Endodermal cell (in vitro differentiated cells): Measurements from ENCODE around the gene CT45A7. TPM values are rescaled to one million over a fixed set of nuclear protein-coding genes. Genes with fewer than 3 reads are reported as not detected.
"Not testable (repeated sequence)": the region's sequence is repeated elsewhere in the genome, so short reads cannot be mapped to it uniquely, and the experiment has no call there.

Source experiments
- DNase-seq: peaks from one replicate; pipeline ENCODE4 v3.0.0-alpha.2; 2017
- H3K27ac ChIP-seq: 2 replicates; pipeline ENCODE4 v1.5.1; 2013; ENCODE audit warnings: mild to moderate bottlenecking, low read depth, low read length, moderate library complexity
- H3K27me3 ChIP-seq: 2 replicates; pipeline ENCODE4 v1.6.1; 2013; ENCODE audit warnings: mild to moderate bottlenecking, low read length, moderate library complexity; ENCODE audit not compliant: insufficient read depth, control insufficient read depth, poor library complexity, severe bottlenecking
- H3K36me3 ChIP-seq: 2 replicates; pipeline ENCODE4 v1.7.0; 2013; ENCODE audit warnings: mild to moderate bottlenecking, low read length, moderate library complexity; ENCODE audit not compliant: control insufficient read depth, insufficient read depth
- H3K4me1 ChIP-seq: one replicate; pipeline ENCODE4 v1.7.0; 2013; ENCODE audit warnings: low read length; ENCODE audit not compliant: control insufficient read depth, insufficient read depth
- H3K4me3 ChIP-seq: 2 replicates; pipeline ENCODE4 v1.5.1; 2013; ENCODE audit warnings: mild to moderate bottlenecking, low read length, moderate library complexity
- H3K9ac ChIP-seq: 2 replicates; pipeline ENCODE4 v1.6.1; 2013; ENCODE audit warnings: mild to moderate bottlenecking, low read length, moderate library complexity; ENCODE audit not compliant: poor library complexity, severe bottlenecking; ENCODE audit errors: extremely low read depth
- H3K9me3 ChIP-seq: 2 replicates; pipeline ENCODE4 v1.6.1; 2013; ENCODE audit warnings: mild to moderate bottlenecking, low read length, moderate library complexity; ENCODE audit not compliant: control insufficient read depth
- H3K27ac Mint-ChIP-seq: 2 replicates; pipeline ENCODE4 v1.8.0; 2020; ENCODE audit warnings: mixed read lengths
- H3K27me3 Mint-ChIP-seq: 2 replicates; pipeline ENCODE4 v1.8.0; 2021; ENCODE audit warnings: mild to moderate bottlenecking, mixed read lengths; ENCODE audit not compliant: insufficient read depth
- H3K36me3 Mint-ChIP-seq: 2 replicates; pipeline ENCODE4 v1.8.0; 2020; ENCODE audit warnings: low read depth, mixed read lengths
- H3K4me1 Mint-ChIP-seq: 2 replicates; pipeline ENCODE4 v1.8.0; 2020; ENCODE audit warnings: mixed read lengths
- H3K4me3 Mint-ChIP-seq: 2 replicates; pipeline ENCODE4 v1.8.0; 2020; ENCODE audit warnings: mild to moderate bottlenecking, moderate library complexity, mixed read lengths
- H3K9me3 Mint-ChIP-seq: 2 replicates; pipeline ENCODE4 v1.8.0; 2020; ENCODE audit warnings: mild to moderate bottlenecking, mixed read lengths
- WGBS, 2 experiments: methylation state at CpG; one replicate each; pipeline versions ENCODE4 v1.1.5 to v1.1.7; 2013; ENCODE audit warnings: missing lambda C conversion rate in 2 of 2, mixed read lengths in 1 of 2; ENCODE audit not compliant: insufficient coverage in 1 of 2, insufficient read length in 1 of 2; 5-methylcytosine and 5-hydroxymethylcytosine counted together
- long read RNA-seq, 4 experiments: library from polyadenylated mRNA in 2 of 4; library from RNA in 1 of 4; library from capped mRNA in 1 of 4; stranded (forward) in 3 of 4; unstranded in 1 of 4; transcript quantifications; one replicate each; pipeline ENCODE4 v2.0.0, GENCODE V29; 2020 to 2021; ENCODE audit warnings: inconsistent platforms in 1 of 4
- polyA plus RNA-seq, 2 experiments: library from polyadenylated mRNA; stranded (reverse); fragments of 50-300 nt; gene quantifications; one replicate each; pipeline ENCODE4 v1.2.3, GENCODE V29; 2013
- total RNA-seq, 2 donors: library from RNA; stranded (reverse); fragmentation: NEBNext Ultra II Directional in 1 of 2; extraction: Animal tissue kit (Norgen Biotek cat#: 25700) in 1 of 2; gene quantifications; 2 replicates in 1 of 2; 3 replicates in 1 of 2; pipeline ENCODE4 v1.2.1, GENCODE V29; 2021

CT45A7 gene
- not detected for total RNA-seq
- polyA plus RNA-seq (2013, experiment 1 of 2): not detected
- polyA plus RNA-seq (2013, experiment 2 of 2): not detected
- long read RNA-seq, experiment 1: 0 reads
- long read RNA-seq, experiment 2: 0 reads
- long read RNA-seq, experiment 3: 0 reads
- long read RNA-seq, experiment 4: 0 reads

- whole genome bisulfite sequencing, 2 experiments: no CpG with 5 or more reads among the region's 17 CpGs
- not testable (repeated sequence) for H3K27ac Mint-ChIP-seq, H3K4me3 ChIP-seq, H3K27ac ChIP-seq, H3K4me1 Mint-ChIP-seq, H3K4me3 Mint-ChIP-seq, H3K36me3 Mint-ChIP-seq, H3K9ac ChIP-seq, H3K9me3 Mint-ChIP-seq, DNase-seq, H3K27me3 ChIP-seq, H3K27me3 Mint-ChIP-seq, H3K9me3 ChIP-seq, H3K4me1 ChIP-seq, H3K36me3 ChIP-seq
Measured at GRCh38 chrX:135837180-135837579, at the start of gene CT45A7. Gene CT45A7, minus strand, starts transcription at chrX:135837280. Its CDS starts 3,747 bp downstream, at chrX:135833533.

- H3K36me3 ChIP-seq, H3K4me3 ChIP-seq, H3K9ac ChIP-seq, H3K27ac ChIP-seq, H3K36me3 Mint-ChIP-seq, H3K27me3 Mint-ChIP-seq, DNase-seq, H3K27me3 ChIP-seq, H3K9me3 ChIP-seq, H3K4me1 Mint-ChIP-seq, H3K27ac Mint-ChIP-seq, H3K4me1 ChIP-seq, H3K4me3 Mint-ChIP-seq: not testable (repeated sequence)
- H3K9me3 Mint-ChIP-seq: peaks cover 10% of the 10 kb centered on the region
- WGBS, 2 experiments: no CpG with 5 or more reads among the region's 5 CpGs
Measured at GRCh38 chrX:135882741-135883140, 45.7 kb upstream of the CT45A7 start.

GRCh38 chrX:135871712-135872111, 34.6 kb upstream of the CT45A7 start, which contains the start of gene CT45A9:
Gene CT45A9, minus strand, starts transcription at chrX:135871812. Its CDS starts 3,751 bp downstream, at chrX:135868061.
- not testable (repeated sequence) for H3K36me3 Mint-ChIP-seq, H3K27me3 Mint-ChIP-seq

GRCh38 chrX:135854438-135854837, 17.4 kb upstream of the CT45A7 start, which contains the start of gene CT45A8:
Gene CT45A8, minus strand, starts transcription at chrX:135854538. Its CDS starts 3,755 bp downstream, at chrX:135850783.
- not testable (repeated sequence) for H3K9ac ChIP-seq, H3K27ac ChIP-seq, H3K4me1 ChIP-seq, H3K9me3 Mint-ChIP-seq, H3K36me3 Mint-ChIP-seq, H3K4me3 ChIP-seq, H3K27me3 ChIP-seq, H3K4me3 Mint-ChIP-seq, H3K36me3 ChIP-seq, H3K27me3 Mint-ChIP-seq, H3K27ac Mint-ChIP-seq, H3K4me1 Mint-ChIP-seq, H3K9me3 ChIP-seq, DNase-seq
- WGBS, 2 experiments: no CpG with 5 or more reads among the region's 17 CpGs

More at GRCh38 chrX:135871712-135872111, 34.6 kb upstream of the CT45A7 start, which contains the start of gene CT45A9:
- WGBS, 2 experiments: no CpG with 5 or more reads among the region's 17 CpGs
- DNase-seq, H3K9ac ChIP-seq, H3K4me3 Mint-ChIP-seq, H3K27me3 ChIP-seq, H3K27ac ChIP-seq, H3K36me3 ChIP-seq, H3K9me3 ChIP-seq, H3K4me3 ChIP-seq, H3K4me1 ChIP-seq, H3K9me3 Mint-ChIP-seq, H3K27ac Mint-ChIP-seq, H3K4me1 Mint-ChIP-seq: not testable (repeated sequence)

GRCh38 chrX:135819912-135820311, 17.2 kb downstream of the CT45A7 start, which contains the start of gene CT45A2:
Gene CT45A2, minus strand, starts transcription at chrX:135820012. Its CDS starts 3,747 bp downstream, at chrX:135816265.
- WGBS, 2 experiments: no CpG with 5 or more reads among the region's 17 CpGs
- not testable (repeated sequence) for H3K4me1 Mint-ChIP-seq, H3K36me3 Mint-ChIP-seq

GRCh38 chrX:135802687-135803086, 34.4 kb downstream of the CT45A7 start, which contains the start of gene CT45A6:
Gene CT45A6, minus strand, starts transcription at chrX:135802787. Its CDS starts 3,794 bp downstream, at chrX:135798993.
- H3K9me3 Mint-ChIP-seq, H3K27me3 ChIP-seq, H3K9ac ChIP-seq, H3K4me1 ChIP-seq, H3K4me3 ChIP-seq, H3K27ac ChIP-seq, H3K36me3 ChIP-seq, H3K4me1 Mint-ChIP-seq, H3K36me3 Mint-ChIP-seq, H3K9me3 ChIP-seq, H3K27ac Mint-ChIP-seq, H3K4me3 Mint-ChIP-seq, DNase-seq, H3K27me3 Mint-ChIP-seq: not testable (repeated sequence)
- no CpG with 5 or more reads among the region's 16 CpGs for whole genome bisulfite sequencing, 2 experiments

More at GRCh38 chrX:135819912-135820311, 17.2 kb downstream of the CT45A7 start, which contains the start of gene CT45A2:
- DNase-seq, H3K27me3 ChIP-seq, H3K4me3 ChIP-seq, H3K9ac ChIP-seq, H3K9me3 Mint-ChIP-seq, H3K36me3 ChIP-seq, H3K4me1 ChIP-seq, H3K27ac ChIP-seq, H3K27ac Mint-ChIP-seq, H3K4me3 Mint-ChIP-seq, H3K9me3 ChIP-seq, H3K27me3 Mint-ChIP-seq: not testable (repeated sequence)

GRCh38 chrX:135785403-135785802, 51.7 kb downstream of the CT45A7 start, which contains the start of gene CT45A5:
Gene CT45A5, minus strand, starts transcription at chrX:135785503. Its CDS starts 3,774 bp downstream, at chrX:135781729.
- H3K27ac Mint-ChIP-seq, H3K4me3 ChIP-seq, H3K9me3 Mint-ChIP-seq, H3K27ac ChIP-seq, DNase-seq, H3K4me1 ChIP-seq, H3K9ac ChIP-seq, H3K27me3 Mint-ChIP-seq, H3K4me1 Mint-ChIP-seq, H3K36me3 ChIP-seq, H3K36me3 Mint-ChIP-seq, H3K9me3 ChIP-seq, H3K4me3 Mint-ChIP-seq, H3K27me3 ChIP-seq: not testable (repeated sequence)
- no CpG with 5 or more reads among the region's 16 CpGs for WGBS, 2 experiments
